ENCODE results near the gene SCLY.

GRCh38 chr2:238145046-238145445 is 84.2 kb downstream of the SCLY start:
- TF ChIP-seq CTCF (IDR thresholded peaks at IDR 0.05) (no peak), POLR2A (IDR thresholded peaks at IDR 0.05) (no peak)

Measured in vagina (tissue), 2 donors.